K562 (cell line): ENCODE data around the gene LCP2. TPM values are rescaled to one million over a fixed set of nuclear protein-coding genes. Genes with fewer than 3 reads are reported as not detected.

Experiments used
- BCL6 ChIP-seq: fragments of 250-450 bp; sonication (Bioruptor Pico); IDR thresholded peaks from 2 replicates; pipeline ENCODE4 v1.4.0; 2020
- DDX20 ChIP-seq: fragments of 450-650 bp; IDR thresholded peaks from 2 replicates; pipeline ENCODE4 v1.6.1; 2016; ENCODE audit warnings: missing genetic modification characterization, low read depth, mild to moderate bottlenecking, missing compliant biosample characterization, moderate library complexity
- HLTF ChIP-seq: fragments of 450-650 bp; IDR thresholded peaks from 2 replicates; pipeline ENCODE4 v1.6.1; 2016
- HNRNPH1 ChIP-seq: fragments of 200-400 bp; formaldehyde crosslinking; optimal IDR thresholded peaks from 2 replicates; pipeline ENCODE3; 2017; ENCODE audit warnings: low read depth, mild to moderate bottlenecking, low read length, moderate library complexity
- IRF9 ChIP-seq: fragments of 450-650 bp; IDR thresholded peaks from 2 replicates; pipeline ENCODE4 v1.6.1; 2016; ENCODE audit warnings: missing biosample characterization, missing genetic modification characterization
- MXI1 ChIP-seq: IDR thresholded peaks from 2 replicates; pipeline ENCODE4 v1.6.1; 2011; ENCODE audit warnings: low read depth, mild to moderate bottlenecking, improper control_type of control experiment, low read length
- RBM17 ChIP-seq: fragments of 200-400 bp; formaldehyde crosslinking; IDR thresholded peaks from 2 replicates; pipeline ENCODE4 v1.6.1; 2017; ENCODE audit warnings: low read depth, mild to moderate bottlenecking, low read length, borderline replicate concordance
- SRSF1 ChIP-seq: fragments of 200-400 bp; formaldehyde crosslinking; IDR thresholded peaks from 2 replicates; pipeline ENCODE4 v1.6.1; 2017; ENCODE audit warnings: mild to moderate bottlenecking, low read depth, low read length, moderate library complexity
- USF2 ChIP-seq: sonication (generic); formaldehyde crosslinking; IDR thresholded peaks from 2 replicates; pipeline ENCODE4 v1.5.0; 2020; ENCODE audit warnings: missing genetic modification reagents
- ZC3H11A ChIP-seq: IDR thresholded peaks from 2 replicates; pipeline ENCODE4 v1.6.1; 2012; ENCODE audit warnings: low read depth, low read length, improper control_type of control experiment
- ZMIZ1 ChIP-seq, 2 experiments: fragments of 150-350 bp in 1 of 2; IDR thresholded peaks; 2 replicates each; pipeline ENCODE4 v1.6.1; 2012 to 2016; ENCODE audit warnings: low read depth in 2 of 2, low read length in 2 of 2, mild to moderate bottlenecking in 1 of 2, moderate library complexity in 1 of 2
- ZNF121 ChIP-seq: sonication (generic); formaldehyde crosslinking; conservative IDR thresholded peaks from 2 replicates; pipeline ENCODE4 v1.8.0; 2022; ENCODE audit warnings: missing genetic modification reagents
- ZNF146 ChIP-seq: IDR thresholded peaks from one replicate; pipeline ENCODE4 v1.6.1; 2018; ENCODE audit warnings: missing compliant biosample characterization; ENCODE audit not compliant: unreplicated experiment
- ZNF584 ChIP-seq: fragments of 200-800 bp; sonication (Bioruptor generic); IDR thresholded peaks from 2 replicates; pipeline ENCODE4 v1.6.1; 2016; ENCODE audit warnings: low read depth, mild to moderate bottlenecking, missing genetic modification characterization, missing compliant biosample characterization
- ZNF77 ChIP-seq: fragments of 250-450 bp; sonication (Bioruptor Pico); IDR thresholded peaks from 2 replicates; pipeline ENCODE4 v1.5.0; 2020
- ZNF780A ChIP-seq: fragments of 250-450 bp; sonication (Bioruptor Pico); IDR thresholded peaks from 2 replicates; pipeline ENCODE4 v1.5.0; 2021; ENCODE audit warnings: mild to moderate bottlenecking
- polyA plus RNA-seq, 8 experiments: library from polyadenylated mRNA; depleted of rRNA in 4 of 8; stranded (reverse) in 5 of 8; unstranded in 3 of 8; fragments of >200 nt; fragmentation: Nextera tagmentation in 2 of 8; fragmentation: Illumina TruSeq in 1 of 8; extraction: Ambion mirVana in 2 of 8; extraction: Trizol in 1 of 8; gene quantifications; 2 replicates each; pipeline versions ENCODE4 v1.2.1 to v1.2.3, GENCODE V29; 2011 to 2014; ENCODE audit warnings: inconsistent platforms in 1 of 8, missing spikeins in 1 of 8
- total RNA-seq, 7 experiments: library from RNA; depleted of rRNA in 6 of 7; stranded (reverse); fragments of >200 nt in 6 of 7; fragmentation: Illumina TruSeq in 2 of 7; extraction: Trizol in 2 of 7; gene quantifications; 2 replicates each; pipeline versions ENCODE4 v1.2.1 to v1.2.3, GENCODE V29; 2011 to 2021; ENCODE audit warnings: low replicate concordance in 1 of 7
- TF ChIP-seq, protein P1 (sequence below): fragments of 450-650 bp; formaldehyde crosslinking; IDR thresholded peaks from 2 replicates; pipeline ENCODE4 v1.4.0; 2022; ENCODE audit warnings: mild to moderate bottlenecking, moderate library complexity
- TF ChIP-seq, protein P2 (sequence below): sonication (generic); formaldehyde crosslinking; IDR thresholded peaks from 2 replicates; pipeline ENCODE4 v1.9.0; 2022; ENCODE audit warnings: mild to moderate bottlenecking, missing genetic modification reagents

The LCP2 gene
- total and polyA plus RNA-seq, 9 of the 15 experiments (the other 6 are each of a cell fraction or from before 2014, with no cell fraction given) = 4.0 to 31.3 (median 14.6) TPM

GRCh38 chr5:170302653-170303501 lies 5.3 kb upstream of the LCP2 start (continued):
- TF ChIP-seq DDX20 (no peak), USF2 (CRISPR knock-in tag) (no peak), HLTF (no peak), RBM17 (no peak), BCL6 (CRISPR knock-in tag) (no peak), ZNF77 (CRISPR knock-in tag) (no peak), ZC3H11A (no peak), SRSF1 (no peak), MXI1 (no peak), ZNF146 (CRISPR knock-in tag) (no peak), HNRNPH1 (no peak), ZNF584 (CRISPR knock-in tag) (peak; percentile 72), ZNF780A (no peak), ZMIZ1 (IDR thresholded peaks at IDR 0.05; ENCODE audit: low read depth in 2 of 2, low read length in 2 of 2) (no peak), ZNF121 (no peak), IRF9 (no peak)
- TF ChIP-seq, protein P1, sequence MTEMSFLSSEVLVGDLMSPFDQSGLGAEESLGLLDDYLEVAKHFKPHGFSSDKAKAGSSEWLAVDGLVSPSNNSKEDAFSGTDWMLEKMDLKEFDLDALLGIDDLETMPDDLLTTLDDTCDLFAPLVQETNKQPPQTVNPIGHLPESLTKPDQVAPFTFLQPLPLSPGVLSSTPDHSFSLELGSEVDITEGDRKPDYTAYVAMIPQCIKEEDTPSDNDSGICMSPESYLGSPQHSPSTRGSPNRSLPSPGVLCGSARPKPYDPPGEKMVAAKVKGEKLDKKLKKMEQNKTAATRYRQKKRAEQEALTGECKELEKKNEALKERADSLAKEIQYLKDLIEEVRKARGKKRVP (CRISPR knock-in tag) = peak; percentile 50; the same call in 1 of the 2 replicates
- TF ChIP-seq, protein P2, sequence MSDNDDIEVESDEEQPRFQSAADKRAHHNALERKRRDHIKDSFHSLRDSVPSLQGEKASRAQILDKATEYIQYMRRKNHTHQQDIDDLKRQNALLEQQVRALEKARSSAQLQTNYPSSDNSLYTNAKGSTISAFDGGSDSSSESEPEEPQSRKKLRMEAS (CRISPR knock-in tag) = no peak
